DND-41 (cell line): Measurements from ENCODE around the gene MVB12B.

ENCODE experiments used
- ATAC-seq: fragments of 200-7000 bp; cut with Tn5 transposase; 3 replicates; pipeline ENCODE4 v1.9.1; 2021; ENCODE audit warnings: low read depth; ENCODE audit not compliant: insufficient read depth
- DNase-seq: peaks from one replicate; pipeline ENCODE4 v3.0.0-alpha.2; 2020
- H2AFZ ChIP-seq: 2 replicates; pipeline ENCODE4 v1.6.0; 2012; ENCODE audit warnings: low read depth, low read length
- H3K27ac ChIP-seq: 2 replicates; pipeline ENCODE4 v1.5.1; 2012; ENCODE audit warnings: low read length, inconsistent platforms
- H3K27me3 ChIP-seq: fragments of 200-600 bp; sonication (generic); 2 replicates; pipeline ENCODE4 v1.6.0; 2012; ENCODE audit warnings: low read length, mild to moderate bottlenecking, inconsistent platforms; ENCODE audit not compliant: insufficient read depth, poor library complexity
- H3K36me3 ChIP-seq: 2 replicates; pipeline ENCODE4 v1.5.1; 2012; ENCODE audit warnings: low read length, inconsistent platforms; ENCODE audit not compliant: insufficient read depth
- H3K4me1 ChIP-seq: 2 replicates; pipeline ENCODE4 v1.5.1; 2012; ENCODE audit warnings: mild to moderate bottlenecking, low read length; ENCODE audit not compliant: insufficient read depth
- H3K4me2 ChIP-seq: 2 replicates; pipeline ENCODE4 v1.6.0; 2012; ENCODE audit warnings: mild to moderate bottlenecking, moderate library complexity, low read length, inconsistent platforms; ENCODE audit not compliant: insufficient read depth
- H3K4me3 ChIP-seq, 2 experiments: fragments of 200-600 bp in 1 of 2; shearing (Covaris generic) in 1 of 2; 2 replicates each; pipeline ENCODE4 v1.5.1; 2012 to 2016; ENCODE audit warnings: inconsistent platforms in 2 of 2, low read length in 2 of 2, mild to moderate bottlenecking in 2 of 2, low read depth in 1 of 2, moderate library complexity in 1 of 2
- H3K79me2 ChIP-seq: 2 replicates; pipeline ENCODE4 v1.6.0; 2012; ENCODE audit warnings: low read length, inconsistent platforms; ENCODE audit not compliant: insufficient read depth
- H3K9ac ChIP-seq: 2 replicates; pipeline ENCODE4 v1.6.0; 2012; ENCODE audit warnings: low read depth, mild to moderate bottlenecking, inconsistent platforms, low read length, moderate library complexity
- H3K9me3 ChIP-seq: 2 replicates; pipeline ENCODE4 v1.5.1; 2012; ENCODE audit warnings: low read length, moderate library complexity, mild to moderate bottlenecking, inconsistent platforms; ENCODE audit not compliant: insufficient read depth, severe bottlenecking
- H4K20me1 ChIP-seq: 2 replicates; pipeline ENCODE4 v1.6.0; 2012; ENCODE audit warnings: low read length; ENCODE audit not compliant: insufficient read depth
- EZH2 ChIP-seq: IDR thresholded peaks from 3 replicates; pipeline ENCODE4 v1.6.1; 2012; ENCODE audit warnings: borderline replicate concordance, low read depth, mild to moderate bottlenecking, moderate library complexity, low read length, inconsistent platforms; ENCODE audit not compliant: severe bottlenecking
- TF ChIP-seq, protein P1 (sequence below): IDR thresholded peaks from 2 replicates; pipeline ENCODE4 v1.5.1; 2012; ENCODE audit warnings: borderline replicate concordance, low read length, moderate library complexity, mild to moderate bottlenecking; ENCODE audit not compliant: poor library complexity, severe bottlenecking; ENCODE audit errors: extremely low read depth

Gene MVB12B

DNA sequence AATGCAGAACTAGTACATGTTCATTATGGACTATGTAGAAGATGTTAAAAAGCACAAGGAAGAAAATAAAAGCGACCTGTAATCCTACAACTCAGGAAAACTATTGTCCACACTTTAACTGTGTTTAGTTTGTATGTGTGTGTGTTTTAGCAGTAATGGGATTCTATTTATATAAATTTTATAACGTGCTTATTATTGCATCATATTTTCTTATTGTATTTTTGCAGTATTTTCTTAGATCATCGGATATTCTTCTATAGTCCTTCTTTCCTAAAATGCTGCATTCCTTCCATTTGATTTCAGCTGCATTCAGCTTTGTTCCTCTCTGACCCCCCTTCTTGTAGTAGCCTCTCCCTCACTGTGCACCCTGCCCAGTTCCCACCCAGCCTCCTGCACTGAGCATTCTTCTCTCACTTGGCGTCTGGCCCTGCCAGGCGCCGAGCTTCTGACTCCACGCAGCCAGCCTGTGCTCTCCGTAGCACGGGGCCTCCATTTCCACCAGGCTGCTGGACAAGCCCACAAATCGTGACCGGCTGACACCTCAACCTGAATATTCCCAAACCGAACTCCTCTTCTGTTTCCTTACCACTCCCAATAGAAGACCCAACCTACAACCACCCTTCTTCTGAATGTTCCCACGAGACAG, 39.9 kb downstream of the MVB12B start:
- DNase-seq (no peak), ATAC-seq (no peak)
- H3K9ac ChIP-seq: no peak overlapping the region
- peaks cover 6% of the 10 kb centered on the region for H3K9me3 ChIP-seq
- H3K27ac ChIP-seq: no peak overlapping the region
- TF ChIP-seq, protein P1, sequence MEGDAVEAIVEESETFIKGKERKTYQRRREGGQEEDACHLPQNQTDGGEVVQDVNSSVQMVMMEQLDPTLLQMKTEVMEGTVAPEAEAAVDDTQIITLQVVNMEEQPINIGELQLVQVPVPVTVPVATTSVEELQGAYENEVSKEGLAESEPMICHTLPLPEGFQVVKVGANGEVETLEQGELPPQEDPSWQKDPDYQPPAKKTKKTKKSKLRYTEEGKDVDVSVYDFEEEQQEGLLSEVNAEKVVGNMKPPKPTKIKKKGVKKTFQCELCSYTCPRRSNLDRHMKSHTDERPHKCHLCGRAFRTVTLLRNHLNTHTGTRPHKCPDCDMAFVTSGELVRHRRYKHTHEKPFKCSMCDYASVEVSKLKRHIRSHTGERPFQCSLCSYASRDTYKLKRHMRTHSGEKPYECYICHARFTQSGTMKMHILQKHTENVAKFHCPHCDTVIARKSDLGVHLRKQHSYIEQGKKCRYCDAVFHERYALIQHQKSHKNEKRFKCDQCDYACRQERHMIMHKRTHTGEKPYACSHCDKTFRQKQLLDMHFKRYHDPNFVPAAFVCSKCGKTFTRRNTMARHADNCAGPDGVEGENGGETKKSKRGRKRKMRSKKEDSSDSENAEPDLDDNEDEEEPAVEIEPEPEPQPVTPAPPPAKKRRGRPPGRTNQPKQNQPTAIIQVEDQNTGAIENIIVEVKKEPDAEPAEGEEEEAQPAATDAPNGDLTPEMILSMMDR: no peak
- no peak for TF ChIP-seq EZH2
- no peaks in the 10 kb centered on the region for H3K36me3 ChIP-seq
- H3K79me2 ChIP-seq: no peaks in the 10 kb centered on the region
- H4K20me1 ChIP-seq: peaks cover 8% of the 10 kb centered on the region; the same call in 1 of the 2 replicates
- no peak overlapping the region for H3K4me3 ChIP-seq
- H3K27me3 ChIP-seq: no peaks in the 10 kb centered on the region
- H3K4me1 ChIP-seq: no peaks in the 10 kb centered on the region
- no peak overlapping the region for H3K4me2 ChIP-seq
- H2AFZ ChIP-seq: no peak overlapping the region

DNA sequence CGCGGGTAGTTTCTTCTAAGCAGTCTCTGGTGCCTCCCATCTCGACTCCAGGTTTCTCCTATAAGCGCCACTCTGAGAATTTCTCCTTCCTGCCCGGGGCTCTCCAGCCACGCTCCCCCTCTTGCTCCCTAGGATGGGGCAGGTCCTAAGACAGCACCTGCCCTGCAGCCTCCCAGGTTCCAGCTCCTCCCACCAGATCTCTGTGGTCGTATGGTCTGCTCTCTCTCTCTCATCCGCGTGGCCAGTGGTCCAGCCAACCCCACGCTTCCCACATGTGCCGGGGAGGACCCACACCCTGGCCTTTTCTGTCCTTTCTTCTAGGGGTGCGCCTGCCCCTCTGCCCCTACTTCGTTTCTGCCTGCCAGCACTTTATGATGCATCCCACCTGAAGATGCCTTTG, 40.5 kb downstream of the MVB12B start:
- Histone ChIP-seq H3K27ac (no peak overlapping the region), H3K4me3 (no peak overlapping the region), H2AFZ (no peak overlapping the region), H3K27me3 (no peaks in the 10 kb centered on the region), H3K36me3 (no peaks in the 10 kb centered on the region), H3K9me3 (peaks cover under 1% of the 10 kb centered on the region), H3K9ac (no peak overlapping the region), H4K20me1 (peaks cover 8% of the 10 kb centered on the region; the same call in 1 of the 2 replicates), H3K4me1 (no peaks in the 10 kb centered on the region), H3K4me2 (no peak overlapping the region), H3K79me2 (no peaks in the 10 kb centered on the region)
- TF ChIP-seq EZH2: no peak
- TF ChIP-seq, protein P1: no peak
- DNase-seq (no peak), ATAC-seq (no peak)

DNA sequence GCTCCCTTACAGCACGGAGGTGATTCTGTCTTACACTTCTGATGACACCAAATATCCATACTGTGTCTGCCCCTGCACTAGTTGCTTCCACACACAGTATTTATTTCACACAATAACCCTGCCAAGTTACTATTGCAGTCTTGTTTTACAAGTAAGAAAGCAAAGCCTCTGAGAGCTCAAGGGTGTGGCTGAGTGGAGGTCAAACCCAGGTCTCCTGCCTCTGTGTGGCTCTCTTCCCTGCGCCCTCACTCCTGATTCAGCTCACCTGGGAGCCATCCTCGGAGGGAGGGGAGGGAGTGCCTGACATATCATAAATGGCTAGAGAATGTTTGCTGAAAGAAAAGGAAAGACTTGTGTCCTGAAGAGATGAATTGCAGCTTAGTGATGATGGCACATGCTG, 41.0 kb downstream of the MVB12B start:
- H3K27me3 ChIP-seq: no peaks in the 10 kb centered on the region
- no peaks in the 10 kb centered on the region for H3K79me2 ChIP-seq
- H3K27ac ChIP-seq: no peak overlapping the region
- no peaks in the 10 kb centered on the region for H3K9me3 ChIP-seq
- H3K9ac ChIP-seq: no peak overlapping the region
- no peaks in the 10 kb centered on the region for H3K36me3 ChIP-seq
- H2AFZ ChIP-seq: no peak overlapping the region
- H3K4me3 ChIP-seq: no peak overlapping the region
- peaks cover 8% of the 10 kb centered on the region; the same call in 1 of the 2 replicates for H4K20me1 ChIP-seq
- no peak overlapping the region for H3K4me2 ChIP-seq
- ATAC-seq (no peak), DNase-seq (no peak)
- H3K4me1 ChIP-seq: no peaks in the 10 kb centered on the region
- TF ChIP-seq, protein P1: no peak
- TF ChIP-seq EZH2: no peak
